HepG2 (cell line): ENCODE results near the gene FGD2. TPM values are rescaled to one million over a fixed set of nuclear protein-coding genes. Genes with fewer than 3 reads are reported as not detected.
A peak's percentile ranks its signal among the peaks of the same experiment; 100 is the strongest.

Experiments used
- ADNP ChIP-seq: sonication (generic); formaldehyde crosslinking; IDR thresholded peaks from 2 replicates; pipeline ENCODE4 v1.4.0; 2020; ENCODE audit warnings: missing genetic modification reagents
- ATF2 ChIP-seq: sonication (generic); formaldehyde crosslinking; IDR thresholded peaks from 2 replicates; pipeline ENCODE4 v1.4.0; 2020; ENCODE audit warnings: missing genetic modification reagents
- DNMT1 ChIP-seq: sonication (generic); formaldehyde crosslinking; IDR thresholded peaks from 2 replicates; pipeline ENCODE4 v1.5.1; 2020; ENCODE audit warnings: mild to moderate bottlenecking, missing genetic modification reagents
- FLYWCH1 ChIP-seq: sonication (generic); formaldehyde crosslinking; IDR thresholded peaks from 2 replicates; pipeline ENCODE4 v1.8.1; 2023; ENCODE audit warnings: mild to moderate bottlenecking, missing genetic modification reagents
- GABPB1 ChIP-seq: IDR thresholded peaks from 2 replicates; pipeline ENCODE4 v1.6.1; 2016; ENCODE audit warnings: mild to moderate bottlenecking, missing genetic modification reagents, moderate library complexity, missing compliant biosample characterization
- GFI1 ChIP-seq: sonication (generic); formaldehyde crosslinking; IDR thresholded peaks from 2 replicates; pipeline ENCODE4 v1.5.0; 2020; ENCODE audit warnings: missing genetic modification reagents, mild to moderate bottlenecking, borderline replicate concordance
- HMGA1 ChIP-seq: sonication (generic); formaldehyde crosslinking; conservative IDR thresholded peaks from 2 replicates; pipeline ENCODE4 v1.4.0; 2020; ENCODE audit warnings: missing genetic modification reagents
- HNRNPLL ChIP-seq: fragments of 200-400 bp; formaldehyde crosslinking; IDR thresholded peaks from 2 replicates; pipeline ENCODE4 v1.6.1; 2017; ENCODE audit warnings: mild to moderate bottlenecking, low read depth, low read length; ENCODE audit not compliant: poor library complexity, severe bottlenecking
- KDM1A ChIP-seq: IDR thresholded peaks from 2 replicates; pipeline ENCODE4 v1.6.1; 2016; ENCODE audit warnings: missing compliant biosample characterization
- MXD3 ChIP-seq: IDR thresholded peaks from 2 replicates; pipeline ENCODE4 v1.6.1; 2016; ENCODE audit warnings: mild to moderate bottlenecking, missing biosample characterization, missing genetic modification reagents
- MXD4 ChIP-seq: IDR thresholded peaks from 2 replicates; pipeline ENCODE4 v1.6.1; 2016; ENCODE audit warnings: mild to moderate bottlenecking, missing biosample characterization, missing genetic modification reagents
- MZF1 ChIP-seq: sonication (generic); formaldehyde crosslinking; IDR thresholded peaks from 2 replicates; pipeline ENCODE4 v1.8.1; 2023; ENCODE audit warnings: mild to moderate bottlenecking, missing genetic modification reagents, borderline replicate concordance
- NR3C1 ChIP-seq: sonication (generic); formaldehyde crosslinking; IDR thresholded peaks from 2 replicates; pipeline ENCODE4 v1.4.0; 2020; ENCODE audit warnings: missing genetic modification reagents
- PCBP1 ChIP-seq: fragments of 200-400 bp; formaldehyde crosslinking; IDR thresholded peaks from 2 replicates; pipeline ENCODE4 v1.6.1; 2017; ENCODE audit warnings: mild to moderate bottlenecking, low read depth, low read length, borderline replicate concordance
- PCBP2 ChIP-seq: fragments of 200-400 bp; formaldehyde crosslinking; optimal IDR thresholded peaks from 2 replicates; pipeline ENCODE3; 2018; ENCODE audit warnings: low read length, low read depth; ENCODE audit not compliant: poor library complexity, severe bottlenecking
- PHF21A ChIP-seq: sonication (generic); formaldehyde crosslinking; IDR thresholded peaks from 2 replicates; pipeline ENCODE4 v1.5.0; 2020; ENCODE audit warnings: mild to moderate bottlenecking, missing genetic modification reagents
- POLR2A ChIP-seq, 2 experiments: IDR thresholded peaks; 2 replicates each; pipeline ENCODE4 v1.6.1; 2011; ENCODE audit warnings: low read depth in 2 of 2, low read length in 2 of 2, mild to moderate bottlenecking in 1 of 2, moderate library complexity in 1 of 2; ENCODE audit not compliant: insufficient read depth in 1 of 2
- RFXANK ChIP-seq: IDR thresholded peaks from 2 replicates; pipeline ENCODE4 v1.6.1; 2016
- RFXAP ChIP-seq: sonication (generic); formaldehyde crosslinking; IDR thresholded peaks from 2 replicates; pipeline ENCODE4 v1.4.0; 2020; ENCODE audit warnings: missing genetic modification reagents, borderline replicate concordance
- ZBTB2 ChIP-seq: sonication (generic); formaldehyde crosslinking; IDR thresholded peaks from 2 replicates; pipeline ENCODE4 v1.8.0; 2022; ENCODE audit warnings: low read depth, missing genetic modification reagents
- ZNF335 ChIP-seq: sonication (generic); formaldehyde crosslinking; IDR thresholded peaks from 2 replicates; pipeline ENCODE4 v1.4.0; 2020; ENCODE audit warnings: missing genetic modification reagents
- ZNF343 ChIP-seq: sonication (generic); formaldehyde crosslinking; IDR thresholded peaks from 2 replicates; pipeline ENCODE4 v1.4.0; 2020; ENCODE audit warnings: mild to moderate bottlenecking, missing genetic modification reagents
- ZNF350 ChIP-seq: sonication (generic); formaldehyde crosslinking; IDR thresholded peaks from 2 replicates; pipeline ENCODE4 v1.4.0; 2020; ENCODE audit warnings: mild to moderate bottlenecking, low read depth, missing genetic modification reagents, borderline replicate concordance
- ZNF501 ChIP-seq: sonication (generic); formaldehyde crosslinking; IDR thresholded peaks from 2 replicates; pipeline ENCODE4 v1.5.1; 2020; ENCODE audit warnings: mild to moderate bottlenecking, moderate library complexity, missing genetic modification reagents
- ZNF598 ChIP-seq: sonication (generic); formaldehyde crosslinking; IDR thresholded peaks from 2 replicates; pipeline ENCODE4 v1.5.1; 2020; ENCODE audit warnings: mild to moderate bottlenecking, missing genetic modification reagents, borderline replicate concordance
- ZNF709 ChIP-seq: sonication (generic); formaldehyde crosslinking; IDR thresholded peaks from 2 replicates; pipeline ENCODE4 v1.5.0; 2020; ENCODE audit warnings: mild to moderate bottlenecking, missing genetic modification reagents
- ZNF746 ChIP-seq: sonication (generic); formaldehyde crosslinking; IDR thresholded peaks from 2 replicates; pipeline ENCODE4 v1.8.0; 2022; ENCODE audit warnings: mild to moderate bottlenecking, missing genetic modification reagents
- polyA plus RNA-seq, 8 experiments: library from polyadenylated mRNA; depleted of rRNA in 3 of 8; stranded (reverse) in 7 of 8; unstranded in 1 of 8; fragments of >200 nt; fragmentation: Illumina TruSeq in 4 of 8; extraction: Trizol in 4 of 8; gene quantifications; 2 replicates each; pipeline versions ENCODE4 v1.2.1 to v1.2.3, GENCODE V29; 2011 to 2016; ENCODE audit warnings: low read depth in 4 of 8, missing spikeins in 1 of 8, mixed read lengths in 1 of 8; ENCODE audit not compliant: insufficient read depth in 1 of 8
- total RNA-seq, 5 experiments: library from RNA; depleted of rRNA; stranded (reverse); fragments of >200 nt; fragmentation: Illumina TruSeq; extraction: Trizol; gene quantifications; 2 replicates each; pipeline ENCODE4 v1.2.3, GENCODE V29; 2016; ENCODE audit warnings: low read depth in 1 of 5

Gene FGD2
- total and polyA plus RNA-seq, 2 of the 13 experiments (the other 11 are each of a cell fraction or from before 2014, with no cell fraction given) = not detected

GRCh38 chr6:37018198-37019064 lies 13.0 kb downstream of the FGD2 start (continued):
- TF ChIP-seq GABPB1 (CRISPR knock-in tag) = peak; percentile 32
- TF ChIP-seq MZF1 = no peak
- no peak for TF ChIP-seq ZNF709 (CRISPR knock-in tag)
- peak; percentile 71; the same call in 1 of the 2 replicates for TF ChIP-seq KDM1A
- no peak for TF ChIP-seq FLYWCH1 (CRISPR knock-in tag)
- peak; percentile 83; the same call in 1 of the 2 replicates for TF ChIP-seq ZNF598 (CRISPR knock-in tag)
- TF ChIP-seq DNMT1 (CRISPR knock-in tag) = 0 out of 2 replicates have a peak, but pooled peaks have one; percentile 58
- TF ChIP-seq ZNF335 = no peak
- TF ChIP-seq HNRNPLL = no peak
- no peak for TF ChIP-seq GFI1 (CRISPR knock-in tag)
- no peak for TF ChIP-seq HMGA1 (CRISPR knock-in tag)
- peak; percentile 57; the same call in 1 of the 2 replicates for TF ChIP-seq PHF21A (CRISPR knock-in tag)
- TF ChIP-seq ATF2 (CRISPR knock-in tag) = no peak
- TF ChIP-seq POLR2A (IDR thresholded peaks at IDR 0.05; ENCODE audit: insufficient read depth in 1 of 2, low read depth in 2 of 2, low read length in 2 of 2) = no peak
- peak; percentile 90 for TF ChIP-seq ZNF501 (CRISPR knock-in tag)
- no peak for TF ChIP-seq MXD4 (CRISPR knock-in tag)
- no peak for TF ChIP-seq MXD3 (CRISPR knock-in tag)
- no peak for TF ChIP-seq RFXANK
- no peak for TF ChIP-seq PCBP2
- TF ChIP-seq ZNF350 (CRISPR knock-in tag) = peak; percentile 25; the same call in 1 of the 2 replicates
- no peak for TF ChIP-seq ZNF746 (CRISPR knock-in tag)
- no peak for TF ChIP-seq ZBTB2 (CRISPR knock-in tag)
- no peak; the same call in 1 of the 2 replicates for TF ChIP-seq RFXAP (CRISPR knock-in tag)
- TF ChIP-seq NR3C1 (CRISPR knock-in tag) = no peak
- TF ChIP-seq ADNP (CRISPR knock-in tag) = no peak
- 0 out of 2 replicates have a peak, but pooled peaks have one; percentile 63 for TF ChIP-seq ZNF343 (CRISPR knock-in tag)
- TF ChIP-seq PCBP1 = no peak
